GM12872 (cell line): ENCODE measurements around the gene WWP2.

ENCODE experiments used
- CTCF ChIP-seq: IDR thresholded peaks from 3 replicates; pipeline ENCODE4 v1.5.1; 2011; ENCODE audit warnings: low read depth, mild to moderate bottlenecking, low read length, moderate library complexity; ENCODE audit not compliant: insufficient read depth

WWP2 gene

GRCh38 chr16:69814561-69814960, 52.4 kb downstream of the WWP2 start:
- TF ChIP-seq CTCF, result no peak

GRCh38 chr16:69816996-69817395, 54.9 kb downstream of the WWP2 start:
- TF ChIP-seq CTCF, result no peak

- TF ChIP-seq CTCF, result no peak
Observed at GRCh38 chr16:69818891-69819545, 56.9 kb downstream of the WWP2 start.

- no peak for TF ChIP-seq CTCF
Observed at GRCh38 chr16:69820926-69821541, 58.9 kb downstream of the WWP2 start.

GRCh38 chr16:69821844-69822173, 59.7 kb downstream of the WWP2 start:
- TF ChIP-seq CTCF, result no peak

GRCh38 chr16:69822174-69822935, 60.2 kb downstream of the WWP2 start:
- no peak for TF ChIP-seq CTCF

- no peak for TF ChIP-seq CTCF
Observed at GRCh38 chr16:69823831-69824563, 61.9 kb downstream of the WWP2 start.
